ENCODE measurements around the gene NME1. TPM values are rescaled to one million over a fixed set of nuclear protein-coding genes. Genes with fewer than 3 reads are reported as not detected.

NME1 gene
- total RNA-seq, 1 experiment from 2014 or later: 220 TPM

GRCh38 chr17:51189162-51189561, 35.8 kb downstream of the NME1 start:
- H3K4me1 Mint-ChIP-seq: no peaks in the 10 kb centered on the region
- TF ChIP-seq, protein P1, sequence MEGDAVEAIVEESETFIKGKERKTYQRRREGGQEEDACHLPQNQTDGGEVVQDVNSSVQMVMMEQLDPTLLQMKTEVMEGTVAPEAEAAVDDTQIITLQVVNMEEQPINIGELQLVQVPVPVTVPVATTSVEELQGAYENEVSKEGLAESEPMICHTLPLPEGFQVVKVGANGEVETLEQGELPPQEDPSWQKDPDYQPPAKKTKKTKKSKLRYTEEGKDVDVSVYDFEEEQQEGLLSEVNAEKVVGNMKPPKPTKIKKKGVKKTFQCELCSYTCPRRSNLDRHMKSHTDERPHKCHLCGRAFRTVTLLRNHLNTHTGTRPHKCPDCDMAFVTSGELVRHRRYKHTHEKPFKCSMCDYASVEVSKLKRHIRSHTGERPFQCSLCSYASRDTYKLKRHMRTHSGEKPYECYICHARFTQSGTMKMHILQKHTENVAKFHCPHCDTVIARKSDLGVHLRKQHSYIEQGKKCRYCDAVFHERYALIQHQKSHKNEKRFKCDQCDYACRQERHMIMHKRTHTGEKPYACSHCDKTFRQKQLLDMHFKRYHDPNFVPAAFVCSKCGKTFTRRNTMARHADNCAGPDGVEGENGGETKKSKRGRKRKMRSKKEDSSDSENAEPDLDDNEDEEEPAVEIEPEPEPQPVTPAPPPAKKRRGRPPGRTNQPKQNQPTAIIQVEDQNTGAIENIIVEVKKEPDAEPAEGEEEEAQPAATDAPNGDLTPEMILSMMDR (conservative IDR thresholded peaks at IDR 0.05): no peak

More at GRCh38 chr17:51189162-51189561, 35.8 kb downstream of the NME1 start:
- Histone ChIP-seq H3K14ac (ENCODE audit: insufficient read depth, low read length) (no peak overlapping the region), H3K56ac (ENCODE audit: insufficient read length, low read depth, low read length) (no peak overlapping the region), H3K79me1 (ENCODE audit: insufficient read depth, low read depth, low read length, poor library complexity, severe bottlenecking) (no peaks in the 10 kb centered on the region), H4K5ac (ENCODE audit: insufficient read length, low read depth, low read length) (no peak overlapping the region), H3K27ac (ENCODE audit: insufficient read length, low read depth, low read length) (no peak overlapping the region), H2AFZ (ENCODE audit: low read length) (no peak overlapping the region), H3K4ac (ENCODE audit: low read depth, low read length) (no peak overlapping the region), H3K18ac (ENCODE audit: insufficient read length, low read depth, low read length) (no peak overlapping the region), H4K8ac (replicated peaks; ENCODE audit: insufficient read length, low read depth, low read length) (no peak overlapping the region), H3K4me1 (ENCODE audit: insufficient read depth, low read length) (no peaks in the 10 kb centered on the region), H3K9me3 (ENCODE audit: control insufficient read depth, low read depth, low read length) (no peaks in the 10 kb centered on the region), H3T11ph (ENCODE audit: low read length) (no peak overlapping the region), H2BK5ac (ENCODE audit: insufficient read length, low read length) (no peak overlapping the region), H3K9ac (ENCODE audit: extremely low read depth, insufficient read length, low read length) (no peak overlapping the region), H2BK20ac (ENCODE audit: low read depth, low read length, poor library complexity, severe bottlenecking) (no peak overlapping the region), H2BK12ac (ENCODE audit: insufficient read length, low read depth, low read length) (no peak overlapping the region), H3K4me2 (ENCODE audit: insufficient read depth, insufficient read length, low read length) (no peak overlapping the region), H3K79me2 (ENCODE audit: insufficient read depth, low read length) (no peaks in the 10 kb centered on the region), H4K91ac (ENCODE audit: insufficient read length, low read depth, low read length) (no peak overlapping the region), H2BK120ac (ENCODE audit: low read depth, low read length, poor library complexity, severe bottlenecking) (no peak overlapping the region), H2AK5ac (ENCODE audit: insufficient read length, low read length) (no peak overlapping the region), H3K23ac (ENCODE audit: insufficient read length, low read depth, low read length) (no peak overlapping the region), H3K23me2 (ENCODE audit: insufficient read length, low read depth, low read length, poor library complexity, severe bottlenecking) (no peaks in the 10 kb centered on the region), H2BK15ac (ENCODE audit: low read depth, low read length) (no peak overlapping the region), H3K27me3 (ENCODE audit: insufficient read depth, low read length) (no peaks in the 10 kb centered on the region), H4K20me1 (ENCODE audit: control insufficient read depth, insufficient read depth, insufficient read length) (no peaks in the 10 kb centered on the region)
- no peak overlapping the region for H3K27ac Mint-ChIP-seq
- no peaks in the 10 kb centered on the region for H3K9me3 Mint-ChIP-seq
- no peaks in the 10 kb centered on the region for H3K27me3 Mint-ChIP-seq (ENCODE audit: low read depth)
- no peak for DNase-seq
- no peak overlapping the region for H3K4me3 Mint-ChIP-seq
- H3K36me3 Mint-ChIP-seq (ENCODE audit: insufficient read depth in 1 of 3, low read depth in 3 of 3): peaks cover 20 to 78% (median 73%) of the 10 kb centered on the region in 3 experiments; a peak in 6 of 7 replicates

All from H9 (cell line).